ENCODE data around the gene DNAH6. TPM values are rescaled to one million over a fixed set of nuclear protein-coding genes. Genes with fewer than 3 reads are reported as not detected.

The DNAH6 gene
- polyA plus RNA-seq, 2 of the 4 experiments (the other 2 are of a cell fraction): 0.13 to 0.32 TPM

DNA sequence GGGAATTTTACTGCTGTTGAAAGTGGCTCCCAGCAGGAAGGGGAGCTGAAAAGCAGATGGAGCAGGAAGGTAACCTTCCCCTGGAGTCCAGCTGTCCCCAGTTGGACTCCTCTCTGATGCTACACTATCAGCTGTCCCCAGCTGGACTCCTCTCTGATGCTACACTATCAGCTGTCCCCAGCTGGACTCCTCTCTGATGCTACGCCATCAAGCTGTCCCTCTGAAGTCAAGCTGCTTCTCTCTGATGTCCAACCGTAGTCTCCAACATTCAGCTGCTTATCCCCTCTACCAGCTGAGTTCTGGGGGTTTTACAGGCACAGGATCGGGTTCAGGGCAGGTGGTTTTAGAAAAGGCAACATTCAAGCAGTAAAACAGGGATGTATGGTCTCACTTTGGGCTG, 37.4 kb upstream of the DNAH6 start:
- POLR2A ChIA-PET: no interaction called here
- CTCF ChIA-PET: interaction anchor here (0.6 kb wide), 1 partner anchor 103 kb away, joined by 3 read pairs; no protein-coding TSS in a partner anchor
- H3K4me3 ChIP-seq: no peak overlapping the region
- WGBS (ENCODE audit: missing lambda C conversion rate): 47% methylated on average over 3 of the region's 3 CpGs
- TF ChIP-seq CBX2 (IDR thresholded peaks at IDR 0.05; ENCODE audit: borderline replicate concordance, low read depth): no peak
- no peak for TF ChIP-seq KDM5A (IDR thresholded peaks at IDR 0.05)
- TF ChIP-seq MAZ (IDR thresholded peaks at IDR 0.05; ENCODE audit: borderline replicate concordance, low read depth, low read length): no peak
- no peak for TF ChIP-seq BHLHE40 (IDR thresholded peaks at IDR 0.05; ENCODE audit: low read depth, low read length)
- no peak for TF ChIP-seq RFX5 (IDR thresholded peaks at IDR 0.05)
- H3K27ac ChIP-seq: no peak overlapping the region
- H3K4me2 ChIP-seq: no peak overlapping the region
- H3K4me1 ChIP-seq: no peaks in the 10 kb centered on the region
- no peaks in the 10 kb centered on the region for H3K9me3 ChIP-seq
- FAIRE-seq: no peak
- ATAC-seq: no peak
- no peak for DNase-seq (ENCODE audit: low read depth in 1 of 2, low spot score in 1 of 2)

DNA sequence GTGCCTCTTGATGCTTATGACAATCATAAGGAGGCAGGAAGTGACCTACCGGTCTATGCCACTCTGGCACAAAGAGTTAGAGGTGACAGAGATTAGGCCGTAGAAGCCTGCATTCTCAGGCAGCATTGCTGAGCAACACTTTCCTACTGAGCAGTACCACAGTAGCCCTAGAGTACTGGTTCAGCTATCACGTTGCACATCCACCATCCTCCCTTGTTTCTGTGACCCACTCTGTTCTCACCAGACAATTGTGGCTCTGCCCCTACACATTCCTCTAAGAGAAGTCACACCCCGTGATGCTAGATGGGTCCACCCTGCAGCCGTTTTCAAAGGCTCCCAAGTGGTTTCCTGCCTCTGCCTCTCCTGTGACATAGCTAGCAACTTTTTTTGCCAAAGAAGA, 34.6 kb upstream of the DNAH6 start:
- Histone ChIP-seq H3K4me2 (no peak overlapping the region), H3K4me3 (no peak overlapping the region), H3K27ac (no peak overlapping the region), H3K9me3 (no peaks in the 10 kb centered on the region), H3K4me1 (peaks cover 9% of the 10 kb centered on the region)
- FAIRE-seq (no peak), ATAC-seq (peak in 1 of 2 experiments; percentile 36; a peak in 2 of 6 replicates), DNase-seq (ENCODE audit: low read depth in 1 of 2, low spot score in 1 of 2) (no peak)
- ChIA-PET POLR2A (no interaction called here), CTCF (no interaction called here)
- WGBS (ENCODE audit: missing lambda C conversion rate): 59% methylated on average over 5 of the region's 5 CpGs
- no peak for TF ChIP-seq ZNF302 (CRISPR knock-in tag; IDR thresholded peaks at IDR 0.05)
- TF ChIP-seq, protein P1, sequence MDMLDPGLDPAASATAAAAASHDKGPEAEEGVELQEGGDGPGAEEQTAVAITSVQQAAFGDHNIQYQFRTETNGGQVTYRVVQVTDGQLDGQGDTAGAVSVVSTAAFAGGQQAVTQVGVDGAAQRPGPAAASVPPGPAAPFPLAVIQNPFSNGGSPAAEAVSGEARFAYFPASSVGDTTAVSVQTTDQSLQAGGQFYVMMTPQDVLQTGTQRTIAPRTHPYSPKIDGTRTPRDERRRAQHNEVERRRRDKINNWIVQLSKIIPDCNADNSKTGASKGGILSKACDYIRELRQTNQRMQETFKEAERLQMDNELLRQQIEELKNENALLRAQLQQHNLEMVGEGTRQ (IDR thresholded peaks at IDR 0.05): no peak
- no peak for TF ChIP-seq HEYL (CRISPR knock-in tag; IDR thresholded peaks at IDR 0.05)

DNA sequence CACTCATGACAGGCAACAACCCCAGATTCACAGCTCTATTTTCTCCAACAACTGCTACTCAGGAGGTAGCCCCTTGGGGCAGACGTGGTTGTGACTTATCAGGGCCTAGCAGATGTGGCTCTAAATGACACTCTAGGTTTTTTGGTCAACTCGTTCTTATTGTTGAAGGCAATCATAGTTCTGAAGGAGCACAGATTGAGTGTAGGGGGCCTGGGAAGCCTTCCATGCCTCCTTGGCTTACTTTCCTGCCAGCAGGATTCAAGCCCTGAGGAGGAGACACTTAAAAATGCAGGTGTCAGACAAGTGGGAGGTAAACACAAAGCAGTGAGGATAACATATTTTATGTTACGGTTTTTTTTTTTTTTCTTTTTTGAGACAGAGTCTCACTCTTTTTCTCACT, 33.7 kb upstream of the DNAH6 start:
- ChIA-PET POLR2A (no interaction called here), CTCF (no interaction called here)
- no peak for FAIRE-seq
- H3K4me2 ChIP-seq: no peak overlapping the region
- ATAC-seq: no peak
- H3K9me3 ChIP-seq: no peaks in the 10 kb centered on the region
- no peak overlapping the region for H3K4me3 ChIP-seq
- peaks cover 18% of the 10 kb centered on the region for H3K4me1 ChIP-seq
- no peak overlapping the region for H3K27ac ChIP-seq
- TF ChIP-seq ZFP36 (IDR thresholded peaks at IDR 0.05; ENCODE audit: borderline replicate concordance, partially characterized antibody) (no peak), POLR2AphosphoS2 (conservative IDR thresholded peaks at IDR 0.05; ENCODE audit: low read length) (no peak), CHD2 (IDR thresholded peaks at IDR 0.05; ENCODE audit: low read length, partially characterized antibody) (no peak), MAFK (IDR thresholded peaks at IDR 0.05; ENCODE audit: partially characterized antibody) (no peak), BHLHE40 (IDR thresholded peaks at IDR 0.05; ENCODE audit: low read depth, low read length) (no peak)
- TF ChIP-seq, protein P2, sequence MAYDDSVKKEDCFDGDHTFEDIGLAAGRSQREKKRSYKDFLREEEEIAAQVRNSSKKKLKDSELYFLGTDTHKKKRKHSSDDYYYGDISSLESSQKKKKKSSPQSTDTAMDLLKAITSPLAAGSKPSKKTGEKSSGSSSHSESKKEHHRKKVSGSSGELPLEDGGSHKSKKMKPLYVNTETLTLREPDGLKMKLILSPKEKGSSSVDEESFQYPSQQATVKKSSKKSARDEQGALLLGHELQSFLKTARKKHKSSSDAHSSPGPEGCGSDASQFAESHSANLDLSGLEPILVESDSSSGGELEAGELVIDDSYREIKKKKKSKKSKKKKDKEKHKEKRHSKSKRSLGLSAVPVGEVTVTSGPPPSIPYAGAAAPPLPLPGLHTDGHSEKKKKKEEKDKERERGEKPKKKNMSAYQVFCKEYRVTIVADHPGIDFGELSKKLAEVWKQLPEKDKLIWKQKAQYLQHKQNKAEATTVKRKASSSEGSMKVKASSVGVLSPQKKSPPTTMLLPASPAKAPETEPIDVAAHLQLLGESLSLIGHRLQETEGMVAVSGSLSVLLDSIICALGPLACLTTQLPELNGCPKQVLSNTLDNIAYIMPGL (CRISPR knock-in tag; IDR thresholded peaks at IDR 0.05; ENCODE audit: borderline replicate concordance): no peak
- TF ChIP-seq, protein P3, sequence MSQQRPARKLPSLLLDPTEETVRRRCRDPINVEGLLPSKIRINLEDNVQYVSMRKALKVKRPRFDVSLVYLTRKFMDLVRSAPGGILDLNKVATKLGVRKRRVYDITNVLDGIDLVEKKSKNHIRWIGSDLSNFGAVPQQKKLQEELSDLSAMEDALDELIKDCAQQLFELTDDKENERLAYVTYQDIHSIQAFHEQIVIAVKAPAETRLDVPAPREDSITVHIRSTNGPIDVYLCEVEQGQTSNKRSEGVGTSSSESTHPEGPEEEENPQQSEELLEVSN (IDR thresholded peaks at IDR 0.05; ENCODE audit: borderline replicate concordance, low read depth): no peak
- TF ChIP-seq, protein P4, sequence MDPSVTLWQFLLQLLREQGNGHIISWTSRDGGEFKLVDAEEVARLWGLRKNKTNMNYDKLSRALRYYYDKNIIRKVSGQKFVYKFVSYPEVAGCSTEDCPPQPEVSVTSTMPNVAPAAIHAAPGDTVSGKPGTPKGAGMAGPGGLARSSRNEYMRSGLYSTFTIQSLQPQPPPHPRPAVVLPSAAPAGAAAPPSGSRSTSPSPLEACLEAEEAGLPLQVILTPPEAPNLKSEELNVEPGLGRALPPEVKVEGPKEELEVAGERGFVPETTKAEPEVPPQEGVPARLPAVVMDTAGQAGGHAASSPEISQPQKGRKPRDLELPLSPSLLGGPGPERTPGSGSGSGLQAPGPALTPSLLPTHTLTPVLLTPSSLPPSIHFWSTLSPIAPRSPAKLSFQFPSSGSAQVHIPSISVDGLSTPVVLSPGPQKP (IDR thresholded peaks at IDR 0.05; ENCODE audit: low read depth, low read length): no peak
- 61% methylated on average over 3 of the region's 3 CpGs for WGBS (ENCODE audit: missing lambda C conversion rate)
- no peak for DNase-seq (ENCODE audit: low read depth in 1 of 2, low spot score in 1 of 2)

DNA sequence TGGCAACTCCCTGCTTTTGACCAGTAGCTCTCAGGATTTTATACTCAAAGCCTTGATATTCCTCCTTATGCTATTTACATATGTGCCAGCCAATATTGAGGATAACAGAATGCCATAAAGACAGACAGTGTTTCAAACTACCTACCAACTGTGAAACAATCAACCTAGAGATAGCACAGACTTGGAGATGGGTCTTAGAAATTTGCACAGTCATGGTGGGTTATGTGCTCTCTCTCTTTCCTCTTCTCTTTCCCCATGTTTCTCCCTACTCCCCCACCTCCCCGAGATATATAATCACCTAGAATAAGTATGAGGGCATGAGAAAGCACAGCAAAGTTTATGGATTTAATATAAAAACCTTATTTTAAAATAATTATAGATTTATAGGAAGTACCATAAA, 33.0 kb upstream of the DNAH6 start:
- 81% methylated on average over 1 of the region's 1 CpG for WGBS (ENCODE audit: missing lambda C conversion rate)
- peaks cover 19% of the 10 kb centered on the region for H3K4me1 ChIP-seq
- TF ChIP-seq RARB (CRISPR knock-in tag; IDR thresholded peaks at IDR 0.05) (no peak), SREBF2 (IDR thresholded peaks at IDR 0.05) (no peak), NFE2L2 (conservative IDR thresholded peaks at IDR 0.05; ENCODE audit: low read length) (peak; percentile 90), MAFK (IDR thresholded peaks at IDR 0.05; ENCODE audit: partially characterized antibody) (peak; percentile 58), SMC3 (IDR thresholded peaks at IDR 0.05) (no peak)
- TF ChIP-seq, protein P5, sequence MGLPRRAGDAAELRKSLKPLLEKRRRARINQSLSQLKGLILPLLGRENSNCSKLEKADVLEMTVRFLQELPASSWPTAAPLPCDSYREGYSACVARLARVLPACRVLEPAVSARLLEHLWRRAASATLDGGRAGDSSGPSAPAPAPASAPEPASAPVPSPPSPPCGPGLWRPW (IDR thresholded peaks at IDR 0.05): no peak
- ChIA-PET CTCF (interaction anchor here (1.2 to 1.4 kb wide), 2 partner anchors 9 to 463 kb away, joined by 3 to 4 read pairs; no protein-coding TSS in a partner anchor), POLR2A (no interaction called here)
- FAIRE-seq (no peak), DNase-seq (ENCODE audit: low read depth in 1 of 2, low spot score in 1 of 2) (no peak), ATAC-seq (no peak)
- H3K9me3 ChIP-seq: no peaks in the 10 kb centered on the region
- H3K4me3 ChIP-seq: no peak overlapping the region
- no peak overlapping the region for H3K4me2 ChIP-seq
- H3K27ac ChIP-seq: no peak overlapping the region

Measured in A549 (cell line).